ENCODE measurements around the gene DEPDC5.

The DEPDC5 gene

GRCh38 chr22:31925056-31925455 is 171.2 kb downstream of the DEPDC5 start:
- no peak for DNase-seq (ENCODE audit: low read depth)

GRCh38 chr22:31926024-31926423 is 172.2 kb downstream of the DEPDC5 start:
- DNase-seq (ENCODE audit: low read depth) = no peak

- no peak for DNase-seq (ENCODE audit: low read depth)
These were observed 173.2 kb downstream of the DEPDC5 start for GRCh38 chr22:31926969-31927368.

GRCh38 chr22:31927562-31927961 is 173.7 kb downstream of the DEPDC5 start:
- no peak for DNase-seq (ENCODE audit: low read depth)

- DNase-seq (ENCODE audit: low read depth) = no peak
These were observed 175.5 kb downstream of the DEPDC5 start for GRCh38 chr22:31929167-31929930.

GRCh38 chr22:31932863-31933262 is 179.0 kb downstream of the DEPDC5 start:
- DNase-seq (ENCODE audit: low read depth) = no peak

GRCh38 chr22:31933406-31933805 is 179.6 kb downstream of the DEPDC5 start:
- DNase-seq (ENCODE audit: low read depth) = no peak

- no peak for DNase-seq (ENCODE audit: low read depth)
These were observed 180.1 kb downstream of the DEPDC5 start for GRCh38 chr22:31933816-31934482.

GRCh38 chr22:31935961-31936635 is 182.3 kb downstream of the DEPDC5 start:
- DNase-seq (ENCODE audit: low read depth) = no peak

GRCh38 chr22:31937341-31937740 is 183.5 kb downstream of the DEPDC5 start:
- DNase-seq (ENCODE audit: low read depth) = no peak

- no peak for DNase-seq (ENCODE audit: low read depth)
These were observed 184.5 kb downstream of the DEPDC5 start for GRCh38 chr22:31938296-31938695.

- DNase-seq (ENCODE audit: low read depth) = no peak
These were observed 186.7 kb downstream of the DEPDC5 start for GRCh38 chr22:31940506-31940905.

- DNase-seq (ENCODE audit: low read depth) = no peak
These were observed 188.3 kb downstream of the DEPDC5 start for GRCh38 chr22:31942091-31942490.

- no peak for DNase-seq (ENCODE audit: low read depth)
These were observed 189.6 kb downstream of the DEPDC5 start for GRCh38 chr22:31943206-31943977.

- peak; percentile 45 for DNase-seq (ENCODE audit: low read depth)
These were observed 190.3 kb downstream of the DEPDC5 start, which contains the start of gene YWHAH for GRCh38 chr22:31943978-31944699. Gene YWHAH (plus strand): TSS chr22:31944535. CDS start chr22:31944734, 199 bp downstream.

GRCh38 chr22:31944700-31945442 is 191.1 kb downstream of the DEPDC5 start:
- no peak for DNase-seq (ENCODE audit: low read depth)

GRCh38 chr22:31945443-31945855 is 191.6 kb downstream of the DEPDC5 start:
- DNase-seq (ENCODE audit: low read depth) = no peak

- DNase-seq (ENCODE audit: low read depth) = no peak
These were observed 192.3 kb downstream of the DEPDC5 start for GRCh38 chr22:31945971-31946680.

GRCh38 chr22:31947296-31947695 is 193.5 kb downstream of the DEPDC5 start:
- no peak for DNase-seq (ENCODE audit: low read depth)

GRCh38 chr22:31948002-31948401 is 194.2 kb downstream of the DEPDC5 start:
- no peak for DNase-seq (ENCODE audit: low read depth)

Measured in GM04503 (cell line).